Measurements from ENCODE around the gene DUOXA1.

The DUOXA1 gene

GRCh38 chr15:45097466-45097865, 32.2 kb downstream of the DUOXA1 start:
- H3K27me3 ChIP-seq (ENCODE audit: control insufficient read depth, insufficient read depth, low read length): peaks cover 7% of the 10 kb centered on the region
- peaks cover 21% of the 10 kb centered on the region for H3K4me1 ChIP-seq (ENCODE audit: control insufficient read depth, insufficient read depth, low read length)
- no peaks in the 10 kb centered on the region for H3K9me3 ChIP-seq (ENCODE audit: control insufficient read depth, insufficient read depth, low read length)
- H3K36me3 ChIP-seq (ENCODE audit: control insufficient read depth, insufficient read depth, low read length): no peaks in the 10 kb centered on the region
- no peak overlapping the region for H3K9ac ChIP-seq (ENCODE audit: low read depth, low read length)
- H3K27ac ChIP-seq (ENCODE audit: low read depth, low read length): no peak overlapping the region
- no peak overlapping the region for H3K4me3 ChIP-seq (ENCODE audit: low read depth, low read length)

- Histone ChIP-seq H3K9ac (ENCODE audit: low read depth, low read length) (no peak overlapping the region), H3K27me3 (ENCODE audit: control insufficient read depth, insufficient read depth, low read length) (no peaks in the 10 kb centered on the region), H3K9me3 (ENCODE audit: control insufficient read depth, insufficient read depth, low read length) (no peaks in the 10 kb centered on the region), H3K4me1 (ENCODE audit: control insufficient read depth, insufficient read depth, low read length) (peaks cover 8% of the 10 kb centered on the region), H3K4me3 (ENCODE audit: low read depth, low read length) (no peak overlapping the region), H3K36me3 (ENCODE audit: control insufficient read depth, insufficient read depth, low read length) (no peaks in the 10 kb centered on the region), H3K27ac (ENCODE audit: low read depth, low read length) (no peak overlapping the region)
Measured at GRCh38 chr15:45095661-45096060, 34.0 kb downstream of the DUOXA1 start.

GRCh38 chr15:45094358-45094730, 35.3 kb downstream of the DUOXA1 start:
- H3K9ac ChIP-seq (ENCODE audit: low read depth, low read length): no peak overlapping the region
- H3K36me3 ChIP-seq (ENCODE audit: control insufficient read depth, insufficient read depth, low read length): no peaks in the 10 kb centered on the region
- no peaks in the 10 kb centered on the region for H3K9me3 ChIP-seq (ENCODE audit: control insufficient read depth, insufficient read depth, low read length)
- H3K27me3 ChIP-seq (ENCODE audit: control insufficient read depth, insufficient read depth, low read length): no peaks in the 10 kb centered on the region
- H3K4me1 ChIP-seq (ENCODE audit: control insufficient read depth, insufficient read depth, low read length): no peaks in the 10 kb centered on the region
- H3K4me3 ChIP-seq (ENCODE audit: low read depth, low read length): no peak overlapping the region
- H3K27ac ChIP-seq (ENCODE audit: low read depth, low read length): no peak overlapping the region

- Histone ChIP-seq H3K4me3 (ENCODE audit: low read depth, low read length) (no peak overlapping the region), H3K27me3 (ENCODE audit: control insufficient read depth, insufficient read depth, low read length) (no peaks in the 10 kb centered on the region), H3K9ac (ENCODE audit: low read depth, low read length) (no peak overlapping the region), H3K27ac (ENCODE audit: low read depth, low read length) (no peak overlapping the region), H3K4me1 (ENCODE audit: control insufficient read depth, insufficient read depth, low read length) (no peaks in the 10 kb centered on the region), H3K36me3 (ENCODE audit: control insufficient read depth, insufficient read depth, low read length) (no peaks in the 10 kb centered on the region), H3K9me3 (ENCODE audit: control insufficient read depth, insufficient read depth, low read length) (no peaks in the 10 kb centered on the region)
Measured at GRCh38 chr15:45093622-45094357, 35.9 kb downstream of the DUOXA1 start.

GRCh38 chr15:45093013-45093412, 36.7 kb downstream of the DUOXA1 start:
- Histone ChIP-seq H3K9ac (ENCODE audit: low read depth, low read length) (no peak overlapping the region), H3K27ac (ENCODE audit: low read depth, low read length) (no peak overlapping the region), H3K4me3 (ENCODE audit: low read depth, low read length) (no peak overlapping the region), H3K27me3 (ENCODE audit: control insufficient read depth, insufficient read depth, low read length) (no peaks in the 10 kb centered on the region), H3K4me1 (ENCODE audit: control insufficient read depth, insufficient read depth, low read length) (no peaks in the 10 kb centered on the region), H3K9me3 (ENCODE audit: control insufficient read depth, insufficient read depth, low read length) (no peaks in the 10 kb centered on the region), H3K36me3 (ENCODE audit: control insufficient read depth, insufficient read depth, low read length) (no peaks in the 10 kb centered on the region)

GRCh38 chr15:45091576-45091975, 38.1 kb downstream of the DUOXA1 start:
- no peaks in the 10 kb centered on the region for H3K36me3 ChIP-seq (ENCODE audit: control insufficient read depth, insufficient read depth, low read length)
- H3K9me3 ChIP-seq (ENCODE audit: control insufficient read depth, insufficient read depth, low read length): no peaks in the 10 kb centered on the region
- no peak overlapping the region for H3K4me3 ChIP-seq (ENCODE audit: low read depth, low read length)
- H3K27ac ChIP-seq (ENCODE audit: low read depth, low read length): no peak overlapping the region
- H3K9ac ChIP-seq (ENCODE audit: low read depth, low read length): no peak overlapping the region
- no peaks in the 10 kb centered on the region for H3K27me3 ChIP-seq (ENCODE audit: control insufficient read depth, insufficient read depth, low read length)
- no peaks in the 10 kb centered on the region for H3K4me1 ChIP-seq (ENCODE audit: control insufficient read depth, insufficient read depth, low read length)

- H3K9me3 ChIP-seq (ENCODE audit: control insufficient read depth, insufficient read depth, low read length): no peaks in the 10 kb centered on the region
- no peaks in the 10 kb centered on the region for H3K36me3 ChIP-seq (ENCODE audit: control insufficient read depth, insufficient read depth, low read length)
- no peak overlapping the region for H3K4me3 ChIP-seq (ENCODE audit: low read depth, low read length)
- no peaks in the 10 kb centered on the region for H3K27me3 ChIP-seq (ENCODE audit: control insufficient read depth, insufficient read depth, low read length)
- no peaks in the 10 kb centered on the region for H3K4me1 ChIP-seq (ENCODE audit: control insufficient read depth, insufficient read depth, low read length)
- no peak overlapping the region for H3K27ac ChIP-seq (ENCODE audit: low read depth, low read length)
- H3K9ac ChIP-seq (ENCODE audit: low read depth, low read length): no peak overlapping the region
Measured at GRCh38 chr15:45091161-45091560, 38.5 kb downstream of the DUOXA1 start.

- H3K36me3 ChIP-seq (ENCODE audit: control insufficient read depth, insufficient read depth, low read length): no peaks in the 10 kb centered on the region
- H3K27ac ChIP-seq (ENCODE audit: low read depth, low read length): no peak overlapping the region
- no peaks in the 10 kb centered on the region for H3K9me3 ChIP-seq (ENCODE audit: control insufficient read depth, insufficient read depth, low read length)
- no peak overlapping the region for H3K4me3 ChIP-seq (ENCODE audit: low read depth, low read length)
- H3K27me3 ChIP-seq (ENCODE audit: control insufficient read depth, insufficient read depth, low read length): no peaks in the 10 kb centered on the region
- H3K4me1 ChIP-seq (ENCODE audit: control insufficient read depth, insufficient read depth, low read length): no peaks in the 10 kb centered on the region
- no peak overlapping the region for H3K9ac ChIP-seq (ENCODE audit: low read depth, low read length)
Measured at GRCh38 chr15:45089712-45090373, 39.8 kb downstream of the DUOXA1 start.

GRCh38 chr15:45088801-45089711, 40.6 kb downstream of the DUOXA1 start:
- Histone ChIP-seq H3K27ac (ENCODE audit: low read depth, low read length) (no peak overlapping the region), H3K27me3 (ENCODE audit: control insufficient read depth, insufficient read depth, low read length) (no peaks in the 10 kb centered on the region; the same call in 1 of the 2 replicates), H3K4me1 (ENCODE audit: control insufficient read depth, insufficient read depth, low read length) (no peaks in the 10 kb centered on the region), H3K36me3 (ENCODE audit: control insufficient read depth, insufficient read depth, low read length) (no peaks in the 10 kb centered on the region), H3K9ac (ENCODE audit: low read depth, low read length) (no peak overlapping the region), H3K9me3 (ENCODE audit: control insufficient read depth, insufficient read depth, low read length) (no peaks in the 10 kb centered on the region), H3K4me3 (ENCODE audit: low read depth, low read length) (no peak overlapping the region)

GRCh38 chr15:45087513-45087912, 42.2 kb downstream of the DUOXA1 start:
- Histone ChIP-seq H3K9me3 (ENCODE audit: control insufficient read depth, insufficient read depth, low read length) (no peaks in the 10 kb centered on the region), H3K36me3 (ENCODE audit: control insufficient read depth, insufficient read depth, low read length) (no peaks in the 10 kb centered on the region), H3K9ac (ENCODE audit: low read depth, low read length) (no peak overlapping the region), H3K27me3 (ENCODE audit: control insufficient read depth, insufficient read depth, low read length) (no peaks in the 10 kb centered on the region; the same call in 1 of the 2 replicates), H3K27ac (ENCODE audit: low read depth, low read length) (no peak overlapping the region), H3K4me1 (ENCODE audit: control insufficient read depth, insufficient read depth, low read length) (no peaks in the 10 kb centered on the region), H3K4me3 (ENCODE audit: low read depth, low read length) (no peak overlapping the region)

GRCh38 chr15:45084163-45084562, 45.5 kb downstream of the DUOXA1 start:
- Histone ChIP-seq H3K27me3 (ENCODE audit: control insufficient read depth, insufficient read depth, low read length) (no peaks in the 10 kb centered on the region; the same call in 1 of the 2 replicates), H3K9ac (ENCODE audit: low read depth, low read length) (no peak overlapping the region), H3K36me3 (ENCODE audit: control insufficient read depth, insufficient read depth, low read length) (no peaks in the 10 kb centered on the region), H3K4me1 (ENCODE audit: control insufficient read depth, insufficient read depth, low read length) (no peaks in the 10 kb centered on the region), H3K4me3 (ENCODE audit: low read depth, low read length) (no peak overlapping the region), H3K9me3 (ENCODE audit: control insufficient read depth, insufficient read depth, low read length) (no peaks in the 10 kb centered on the region), H3K27ac (ENCODE audit: low read depth, low read length) (no peak overlapping the region)
